Chondrocyte (in vitro differentiated cells): ENCODE measurements around the gene TNFRSF1B. TPM values are rescaled to one million over a fixed set of nuclear protein-coding genes. Genes with fewer than 3 reads are reported as not detected.

Source experiments
- DNase-seq: peaks from one replicate; pipeline ENCODE4 v3.0.0; 2021; ENCODE audit warnings: mixed read lengths, low spot score
- H3K27ac Mint-ChIP-seq: one replicate; pipeline ENCODE4 v1.8.0; 2021; ENCODE audit warnings: mild to moderate bottlenecking, moderate library complexity, mixed read lengths; ENCODE audit not compliant: unreplicated experiment
- H3K27me3 Mint-ChIP-seq: 2 replicates; pipeline ENCODE4 v1.8.0; 2021; ENCODE audit warnings: low read depth, mixed read lengths
- H3K36me3 Mint-ChIP-seq: 2 replicates; pipeline ENCODE4 v1.8.0; 2021; ENCODE audit warnings: low read depth, mixed read lengths
- H3K4me1 Mint-ChIP-seq: 2 replicates; pipeline ENCODE4 v1.8.0; 2021; ENCODE audit warnings: low read depth, mild to moderate bottlenecking, mixed read lengths
- H3K4me3 Mint-ChIP-seq: one replicate; pipeline ENCODE4 v1.8.0; 2021; ENCODE audit warnings: mild to moderate bottlenecking, moderate library complexity, mixed read lengths; ENCODE audit not compliant: unreplicated experiment
- H3K9me3 Mint-ChIP-seq: 2 replicates; pipeline ENCODE4 v1.8.0; 2021; ENCODE audit warnings: low read depth, mixed read lengths
- total RNA-seq: library from RNA; stranded (reverse); gene quantifications from 3 replicates; pipeline ENCODE4 v1.2.1, GENCODE V29; 2021
- TF ChIP-seq, protein P1 (sequence below): fragments of 200-600 bp; sonication (generic); IDR thresholded peaks from 2 replicates; pipeline ENCODE4 v1.5.0; 2021; ENCODE audit warnings: antibody characterized with exemption, mild to moderate bottlenecking, moderate library complexity

Gene TNFRSF1B
- total RNA-seq, 1 donor from 2014 or later = 0.22 TPM

DNA sequence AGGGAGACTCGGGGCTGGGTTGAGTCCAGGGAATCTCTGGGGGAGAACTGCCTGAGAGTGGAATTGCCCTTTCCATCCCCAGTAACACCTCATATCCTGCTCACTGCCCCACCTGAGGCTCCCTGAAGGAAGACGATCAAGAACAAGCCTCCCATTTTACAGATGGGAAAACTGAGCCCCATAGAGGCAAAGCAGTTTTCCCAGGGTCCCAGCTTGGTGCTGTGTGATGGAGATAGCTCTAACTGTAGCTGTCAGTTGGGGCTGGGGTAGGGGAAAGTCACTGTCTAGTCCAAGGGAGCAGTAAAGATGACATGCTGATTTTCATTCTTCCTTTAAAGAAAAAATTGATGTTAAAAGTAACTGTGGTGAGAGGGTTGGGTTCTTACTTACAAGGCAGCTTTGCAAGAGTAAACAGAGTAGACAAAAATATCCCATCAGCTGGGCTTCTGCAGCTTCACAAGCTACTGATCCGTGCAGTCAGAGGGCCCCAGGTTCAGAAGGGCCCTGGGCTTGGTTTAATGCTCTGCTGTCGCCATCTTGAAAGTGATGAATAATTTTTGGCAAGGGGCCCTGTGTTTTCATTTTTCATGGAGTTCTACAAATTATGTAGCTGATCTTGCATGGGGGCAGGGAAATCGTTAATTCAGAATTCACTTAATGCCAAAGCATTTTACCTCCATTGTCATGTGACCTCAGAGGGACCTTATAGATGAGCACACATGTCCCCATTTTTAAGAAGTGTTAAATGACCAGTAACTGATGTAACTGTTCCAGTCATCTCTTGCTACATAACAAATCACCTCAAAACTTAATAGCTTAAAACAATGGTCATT is 17.6 kb upstream of the TNFRSF1B start:
- Mint-ChIP-seq H3K27me3 (peaks cover 12% of the 10 kb centered on the region), H3K36me3 (peaks cover 1% of the 10 kb centered on the region), H3K9me3 (peaks cover 3% of the 10 kb centered on the region), H3K4me1 (peaks cover 10% of the 10 kb centered on the region), H3K4me3 (no peak overlapping the region), H3K27ac (no peak overlapping the region)
- TF ChIP-seq, protein P1, sequence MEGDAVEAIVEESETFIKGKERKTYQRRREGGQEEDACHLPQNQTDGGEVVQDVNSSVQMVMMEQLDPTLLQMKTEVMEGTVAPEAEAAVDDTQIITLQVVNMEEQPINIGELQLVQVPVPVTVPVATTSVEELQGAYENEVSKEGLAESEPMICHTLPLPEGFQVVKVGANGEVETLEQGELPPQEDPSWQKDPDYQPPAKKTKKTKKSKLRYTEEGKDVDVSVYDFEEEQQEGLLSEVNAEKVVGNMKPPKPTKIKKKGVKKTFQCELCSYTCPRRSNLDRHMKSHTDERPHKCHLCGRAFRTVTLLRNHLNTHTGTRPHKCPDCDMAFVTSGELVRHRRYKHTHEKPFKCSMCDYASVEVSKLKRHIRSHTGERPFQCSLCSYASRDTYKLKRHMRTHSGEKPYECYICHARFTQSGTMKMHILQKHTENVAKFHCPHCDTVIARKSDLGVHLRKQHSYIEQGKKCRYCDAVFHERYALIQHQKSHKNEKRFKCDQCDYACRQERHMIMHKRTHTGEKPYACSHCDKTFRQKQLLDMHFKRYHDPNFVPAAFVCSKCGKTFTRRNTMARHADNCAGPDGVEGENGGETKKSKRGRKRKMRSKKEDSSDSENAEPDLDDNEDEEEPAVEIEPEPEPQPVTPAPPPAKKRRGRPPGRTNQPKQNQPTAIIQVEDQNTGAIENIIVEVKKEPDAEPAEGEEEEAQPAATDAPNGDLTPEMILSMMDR = no peak
- DNase-seq = no peak

- Mint-ChIP-seq H3K27ac (no peak overlapping the region), H3K36me3 (peaks cover 1% of the 10 kb centered on the region), H3K4me1 (peaks cover 10% of the 10 kb centered on the region), H3K9me3 (peaks cover 3% of the 10 kb centered on the region), H3K27me3 (peaks cover 12% of the 10 kb centered on the region), H3K4me3 (no peak overlapping the region)
- no peak for DNase-seq
- TF ChIP-seq, protein P1 = no peak
Observed at GRCh38 chr1:12149791-12150175, 17.0 kb upstream of the TNFRSF1B start.

DNA sequence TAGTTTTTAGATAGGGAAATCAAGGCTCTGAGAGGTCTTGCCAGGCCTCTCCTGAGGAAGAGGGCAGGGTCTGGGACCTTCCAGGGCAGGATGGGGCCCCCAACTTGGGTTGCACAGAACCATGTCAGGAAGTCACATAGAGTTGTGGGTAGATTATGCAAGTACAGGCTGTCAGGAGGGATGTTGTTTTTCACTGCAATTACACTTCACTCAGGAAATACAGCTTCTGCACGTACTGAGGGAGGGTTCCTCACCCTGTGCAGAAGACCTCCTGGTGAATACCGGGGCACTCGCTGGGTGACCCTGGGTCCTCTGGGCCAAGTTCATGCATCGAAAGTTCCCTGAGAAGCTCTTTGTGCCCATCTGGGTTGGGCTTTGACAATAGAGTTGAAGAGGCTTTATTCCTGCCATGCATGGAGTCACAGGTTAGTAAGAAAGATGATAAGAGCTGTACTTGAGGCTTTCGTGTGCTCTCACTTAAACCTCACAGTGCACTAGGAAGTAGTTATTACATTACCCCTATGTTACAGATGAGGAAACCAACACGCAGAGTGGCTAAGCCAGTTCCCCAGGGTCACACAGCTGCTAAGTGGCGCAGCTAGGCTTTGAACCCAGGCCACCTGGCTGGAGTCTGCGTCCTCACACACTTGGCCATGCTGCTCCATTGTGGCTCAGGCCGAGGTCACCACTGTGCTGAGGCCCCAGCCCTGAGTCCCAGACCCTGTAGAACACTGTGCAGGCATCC is 16.2 kb upstream of the TNFRSF1B start:
- Mint-ChIP-seq H3K36me3 (peaks cover 1% of the 10 kb centered on the region), H3K4me1 (peaks cover 10% of the 10 kb centered on the region), H3K27ac (no peak overlapping the region), H3K9me3 (peaks cover 3% of the 10 kb centered on the region), H3K4me3 (no peak overlapping the region), H3K27me3 (peaks cover 12% of the 10 kb centered on the region)
- TF ChIP-seq, protein P1 = no peak
- no peak for DNase-seq

DNA sequence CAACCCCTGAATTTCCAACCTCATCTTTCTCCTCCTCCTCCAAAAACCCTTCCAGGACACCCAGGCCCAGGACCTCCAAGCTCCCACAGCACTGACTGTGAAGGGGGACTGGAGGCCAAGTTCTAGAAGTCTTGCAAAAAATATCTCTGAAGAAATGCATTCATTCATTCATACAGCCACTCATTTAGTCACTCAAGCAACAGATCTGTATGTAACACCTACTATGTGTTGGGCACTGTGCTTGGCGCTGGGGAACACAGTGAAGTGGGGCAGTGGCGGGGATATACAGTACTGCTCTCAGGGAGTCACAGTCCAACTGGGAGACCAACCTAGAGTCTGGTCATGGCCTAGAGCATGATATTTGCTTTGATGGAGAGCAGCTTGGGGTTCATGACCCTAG is 15.3 kb upstream of the TNFRSF1B start:
- no peak overlapping the region for H3K27ac Mint-ChIP-seq
- no peak for DNase-seq
- TF ChIP-seq, protein P1 = no peak
- peaks cover 12% of the 10 kb centered on the region for H3K27me3 Mint-ChIP-seq
- H3K4me1 Mint-ChIP-seq = peaks cover 10% of the 10 kb centered on the region
- H3K4me3 Mint-ChIP-seq = no peak overlapping the region
- peaks cover 3% of the 10 kb centered on the region for H3K9me3 Mint-ChIP-seq
- peaks cover 1% of the 10 kb centered on the region for H3K36me3 Mint-ChIP-seq

- Mint-ChIP-seq H3K36me3 (peaks cover 1% of the 10 kb centered on the region), H3K4me1 (peaks cover 10% of the 10 kb centered on the region)
Observed at GRCh38 chr1:12152113-12152891, 14.5 kb upstream of the TNFRSF1B start.

More at GRCh38 chr1:12152113-12152891, 14.5 kb upstream of the TNFRSF1B start:
- H3K4me3 Mint-ChIP-seq = no peak overlapping the region
- H3K9me3 Mint-ChIP-seq = peaks cover 3% of the 10 kb centered on the region
- no peak overlapping the region for H3K27ac Mint-ChIP-seq
- DNase-seq = no peak
- H3K27me3 Mint-ChIP-seq = peaks cover 8% of the 10 kb centered on the region
- TF ChIP-seq, protein P1 = no peak
